NCI-H748 (cell line): Measurements from ENCODE around the gene OTUD7B.

Experiments
- DNase-seq: peaks from one replicate; lab custom pipeline; 2025; ENCODE audit not compliant: unreplicated experiment; lab: John Stamatoyannopoulos, UW

Gene OTUD7B

DNA sequence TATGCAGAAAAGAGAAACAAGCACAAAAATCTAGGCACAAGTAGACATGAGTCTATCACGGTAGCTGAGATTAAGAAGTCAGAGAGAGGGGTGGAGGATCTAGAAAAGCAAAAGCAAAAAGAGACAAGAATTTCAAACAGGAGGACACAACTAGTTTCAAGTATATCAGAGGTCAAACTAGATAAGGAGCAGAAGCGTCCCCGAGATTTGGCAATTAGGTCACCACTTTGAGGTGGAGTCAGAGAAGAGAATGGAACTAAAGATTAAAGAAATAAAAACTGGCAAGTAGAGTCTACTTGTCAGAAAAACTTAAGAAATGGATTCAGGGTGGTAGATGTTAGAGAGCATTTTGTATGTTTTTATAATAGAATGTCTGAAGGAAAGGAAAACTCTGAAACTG is 85.2 kb downstream of the OTUD7B start:
- no peak for DNase-seq

DNA sequence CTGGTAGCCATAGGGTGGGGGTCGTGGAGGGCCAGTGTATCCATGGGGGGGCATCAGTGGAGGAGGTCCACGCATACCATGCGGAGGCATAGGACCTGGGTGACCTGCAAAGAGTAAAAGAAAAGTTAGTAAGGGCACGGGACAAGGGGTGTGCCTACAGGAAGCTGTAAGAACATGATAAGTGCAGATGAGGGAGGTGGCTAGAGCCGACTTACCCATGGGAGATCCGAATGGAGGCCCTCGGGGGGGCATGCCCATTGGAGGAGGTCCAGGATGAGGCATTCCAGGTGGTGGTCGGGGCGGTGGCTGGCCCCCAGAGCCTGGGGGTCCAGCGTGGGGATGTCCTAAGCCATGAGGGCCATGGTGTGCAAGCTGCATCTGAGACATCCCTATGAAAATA is 86.9 kb downstream of the OTUD7B start:
- no peak for DNase-seq

GRCh38 chr1:149917571-149918144 is 92.9 kb downstream of the OTUD7B start, which contains the start of gene SV2A:
Gene SV2A, minus strand, starts transcription at chr1:149917844. Its CDS starts 4,004 bp downstream, at chr1:149913840.
- peak; percentile 84 for DNase-seq

GRCh38 chr1:149916898-149917252 is 93.7 kb downstream of the OTUD7B start:
- DNase-seq: no peak

DNA sequence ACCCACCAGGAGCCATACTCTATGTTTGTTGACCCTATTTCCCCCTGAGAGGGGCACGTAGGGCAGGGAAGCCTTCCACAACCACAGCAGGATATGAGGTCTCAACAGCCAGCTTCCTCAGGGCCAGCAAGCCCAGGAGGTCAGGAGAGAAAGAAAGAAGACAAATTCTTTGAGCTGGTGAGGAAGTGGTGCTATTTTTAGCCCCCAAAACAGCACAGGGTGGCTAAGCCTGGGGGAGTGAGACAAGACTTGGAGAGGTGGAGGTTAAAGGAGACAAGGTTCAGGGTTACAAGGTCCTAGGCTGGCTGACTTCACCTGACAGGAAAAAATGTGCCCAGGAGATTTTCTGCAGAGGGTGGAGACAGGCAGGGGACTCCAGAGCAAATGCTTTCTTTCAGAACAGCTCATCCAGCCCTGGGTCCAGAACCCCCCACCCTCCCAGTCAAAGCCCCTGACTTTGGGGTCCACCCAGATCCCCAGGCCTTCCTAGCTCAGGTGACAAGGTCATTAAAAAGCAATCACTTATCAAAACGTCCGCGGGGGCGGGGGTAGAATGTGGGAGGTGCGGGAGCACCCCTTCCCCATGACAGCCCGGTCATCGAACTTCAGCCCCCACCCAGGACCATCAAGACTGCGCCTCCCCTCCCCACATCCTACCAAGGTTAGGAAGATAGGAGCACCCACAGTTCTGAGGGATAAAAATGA is 94.2 kb downstream of the OTUD7B start:
- DNase-seq: no peak

DNA sequence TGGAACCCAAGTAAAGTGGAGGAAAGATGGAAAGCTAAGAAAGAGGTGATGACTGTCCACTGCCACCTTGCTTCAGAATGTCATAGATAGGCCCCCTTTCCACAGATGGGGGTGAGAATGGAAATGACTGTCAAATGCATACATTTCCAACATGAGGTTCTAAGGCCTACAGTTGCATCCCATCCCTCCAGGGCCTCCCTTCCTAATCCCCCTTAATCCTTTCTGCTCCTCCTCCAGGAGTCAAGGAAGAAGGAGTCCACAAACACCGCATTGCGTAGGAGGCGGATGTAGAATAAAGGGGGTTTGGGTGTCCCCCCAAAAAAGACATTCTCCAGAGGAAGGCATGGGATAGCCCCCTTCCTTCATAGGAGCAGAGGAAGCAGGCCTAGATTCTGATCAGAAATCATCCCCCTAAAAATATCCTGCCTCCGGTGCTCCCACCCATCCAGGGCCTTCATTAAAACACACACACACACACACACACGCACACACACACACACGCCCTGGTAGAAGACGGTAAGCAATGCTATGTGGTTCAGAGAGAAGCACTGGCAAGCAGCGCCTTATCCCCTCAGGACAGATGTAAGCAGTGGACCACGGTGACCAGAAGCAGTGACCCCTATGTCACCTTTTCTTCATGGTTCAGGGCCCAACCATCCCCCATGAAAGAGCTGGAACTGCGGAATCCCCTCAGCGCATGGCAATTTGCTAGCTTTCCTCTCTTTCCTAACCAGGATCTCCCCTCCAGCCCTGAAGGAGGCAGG is 94.9 kb downstream of the OTUD7B start:
- DNase-seq: no peak

GRCh38 chr1:149914545-149914944 is 96.0 kb downstream of the OTUD7B start:
- DNase-seq: no peak

DNA sequence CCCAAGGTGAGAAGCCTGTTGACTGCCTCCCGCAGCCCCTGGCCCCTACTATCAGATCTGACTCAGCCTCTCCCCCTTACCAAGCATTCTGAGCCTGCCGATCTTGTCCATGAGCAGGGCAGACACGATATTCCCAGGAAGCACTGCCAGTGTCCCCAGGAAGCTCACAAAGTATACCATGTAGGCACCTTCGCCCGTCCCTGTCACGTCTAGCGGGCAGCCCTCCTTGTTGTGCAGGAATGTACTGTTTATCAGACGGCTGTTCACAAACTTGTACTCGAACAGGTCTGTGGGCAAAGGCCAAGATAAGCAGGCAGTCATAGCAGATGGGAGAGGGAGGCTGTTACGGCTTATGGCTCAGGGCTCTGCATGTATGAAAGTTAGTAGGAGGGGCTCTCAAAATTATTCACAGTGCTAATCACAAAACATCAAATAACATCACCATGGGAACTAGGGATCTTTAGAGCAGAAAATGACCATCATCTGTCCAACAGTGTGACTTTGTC is 103.9 kb downstream of the OTUD7B start:
- no peak for DNase-seq

DNA sequence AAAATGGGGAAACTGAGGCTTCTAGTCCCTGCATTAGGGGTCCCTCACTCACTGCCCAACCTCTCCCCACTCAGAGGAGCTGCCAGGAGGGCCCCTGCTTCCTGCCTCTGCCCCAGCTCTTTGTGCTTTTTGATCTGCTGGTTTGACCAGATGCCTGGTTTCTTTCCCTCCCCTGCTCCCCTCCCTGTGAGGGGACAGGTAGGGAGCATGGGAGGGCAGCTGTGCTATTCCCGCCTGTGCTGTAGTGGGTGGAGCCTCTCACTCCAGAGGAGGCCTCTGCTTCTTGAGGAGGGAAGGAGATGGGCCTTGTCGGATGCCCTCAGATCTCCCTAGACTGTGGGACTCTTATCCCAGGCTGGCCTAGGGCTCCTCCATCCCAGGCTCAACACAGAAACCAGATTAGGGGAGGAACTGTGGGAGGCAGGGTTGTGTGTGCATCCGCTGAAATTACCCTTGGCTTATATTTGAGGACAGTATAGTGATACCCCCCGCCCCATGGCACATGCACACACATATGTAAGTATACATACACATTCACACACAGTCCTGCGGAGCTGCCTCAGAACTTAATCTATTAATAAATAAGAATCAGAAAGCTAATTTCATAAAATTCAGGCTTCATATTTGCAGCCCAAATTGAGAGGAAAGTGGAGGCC is 106.6 kb downstream of the OTUD7B start:
- DNase-seq: no peak

DNA sequence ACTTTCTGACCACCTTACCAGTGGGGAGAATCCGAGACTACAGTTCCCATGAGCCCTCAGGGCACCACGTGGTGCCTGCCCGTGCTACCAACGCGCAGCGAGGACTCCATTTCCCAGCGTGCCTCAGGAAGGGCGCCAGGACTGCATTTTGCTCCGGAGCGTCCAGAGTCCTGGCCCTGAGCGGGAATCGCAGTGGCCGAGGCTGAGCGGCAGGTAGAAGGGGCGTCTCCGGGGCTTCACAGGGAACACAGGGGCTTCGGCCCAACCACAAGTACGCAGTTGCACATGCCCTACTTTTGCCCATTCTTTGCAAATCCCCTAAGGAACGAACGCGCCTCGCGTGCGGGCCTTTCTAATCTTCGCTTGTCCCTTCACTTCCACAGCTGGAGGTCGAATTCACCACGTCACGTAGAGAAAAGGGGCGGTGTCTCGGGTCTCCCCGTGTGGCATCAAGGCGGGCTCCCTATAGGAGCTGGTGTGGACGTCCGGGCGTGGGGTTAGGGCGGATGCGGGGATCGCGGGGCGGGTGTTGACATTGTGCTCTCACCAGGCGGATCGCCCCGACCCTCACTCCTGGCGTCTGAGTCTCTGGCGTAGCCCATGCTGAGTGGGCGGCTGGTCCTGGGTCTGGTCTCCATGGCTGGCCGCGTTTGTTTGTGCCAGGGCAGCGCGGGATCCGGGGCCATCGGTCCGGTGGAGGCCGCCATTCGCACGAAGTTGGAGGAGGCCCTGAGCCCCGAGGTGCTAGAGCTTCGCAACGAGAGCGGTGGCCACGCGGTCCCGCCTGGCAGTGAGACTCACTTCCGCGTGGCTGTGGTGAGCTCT is 110.9 kb downstream of the OTUD7B start, which contains the start of gene BOLA1:
TSS of gene BOLA1 (plus strand) at position 109 of the 825 bp plus-strand sequence. CDS start at position 601, 492 bp downstream.
- peak; percentile 97 for DNase-seq

DNA sequence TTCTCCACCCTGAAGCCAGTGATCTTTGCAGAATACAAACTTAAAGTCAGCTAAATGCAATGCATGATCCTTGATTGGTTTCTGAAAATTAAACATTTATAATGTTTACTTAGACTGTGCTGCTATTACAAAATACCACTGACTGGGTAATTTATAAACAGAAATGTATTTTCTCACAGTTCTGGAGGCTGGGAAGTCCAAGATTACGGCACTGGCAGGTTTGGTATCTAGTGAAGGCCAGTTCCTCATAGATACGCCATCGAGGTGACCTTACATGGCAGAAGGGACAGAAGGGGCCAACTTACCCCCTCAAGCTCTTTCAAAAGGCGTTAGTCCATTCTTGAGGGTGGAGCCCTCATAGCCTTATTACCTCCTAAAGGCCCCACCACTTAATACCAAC is 114.0 kb downstream of the OTUD7B start:
- DNase-seq: no peak

DNA sequence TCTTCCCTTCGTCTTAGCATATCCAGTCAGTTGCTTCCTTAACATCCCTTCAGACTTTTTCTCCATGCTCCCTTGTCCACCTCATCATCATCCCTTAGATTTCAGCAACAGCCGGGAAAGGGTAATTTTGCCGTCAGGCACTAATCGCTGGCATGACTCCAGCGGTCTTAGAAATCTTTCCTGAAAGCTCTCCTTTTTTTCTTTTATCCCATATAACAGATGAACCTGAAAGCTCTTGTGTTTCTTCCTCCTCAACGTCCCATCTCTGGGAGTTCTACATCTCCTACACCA is 121.6 kb downstream of the OTUD7B start:
- DNase-seq: peak; percentile 35

DNA sequence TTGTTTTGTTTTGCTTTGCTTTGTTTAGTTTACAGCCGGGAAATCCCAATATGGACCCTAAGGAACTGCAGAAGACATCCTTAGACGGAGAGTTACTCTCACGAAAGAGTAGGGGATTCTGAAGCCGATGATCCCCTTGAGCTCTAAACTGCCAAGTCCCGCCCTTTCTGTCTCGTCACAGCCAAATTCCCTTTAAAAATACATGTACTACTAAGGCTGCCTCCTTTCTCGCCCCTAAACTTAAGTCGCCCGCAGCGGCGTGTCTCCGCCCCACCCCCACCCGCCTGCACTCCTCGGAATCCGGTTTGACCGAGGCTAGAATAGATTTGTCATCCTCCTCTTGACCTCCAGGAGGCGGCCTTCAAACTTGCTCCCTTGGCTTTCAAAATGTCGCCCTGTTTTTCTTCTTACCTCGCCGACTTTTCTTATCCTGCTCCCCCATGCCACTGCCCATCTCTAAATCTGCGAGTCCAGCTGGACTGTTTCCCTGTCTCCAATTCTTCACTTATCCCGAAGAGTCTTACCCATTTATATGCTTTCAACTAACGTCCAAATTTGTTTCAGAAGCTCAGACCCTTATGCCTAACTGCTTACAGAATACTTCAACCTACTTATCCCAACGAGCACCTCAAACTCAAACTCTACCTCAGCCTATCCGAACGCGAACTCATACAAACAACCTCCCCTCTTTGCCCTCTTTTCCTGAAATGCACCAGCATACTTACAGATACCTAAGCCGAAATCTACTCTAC is 122.1 kb downstream of the OTUD7B start:
- peak; percentile 91 for DNase-seq
